ENCODE results near the gene LIPI. TPM values are rescaled to one million over a fixed set of nuclear protein-coding genes. Genes with fewer than 3 reads are reported as not detected.
"Not testable (repeated sequence)": the region's sequence is repeated elsewhere in the genome, so short reads cannot be mapped to it uniquely, and the experiment has no call there.

Gene LIPI
- not detected for total RNA-seq
- long read RNA-seq, result 0 reads

DNA sequence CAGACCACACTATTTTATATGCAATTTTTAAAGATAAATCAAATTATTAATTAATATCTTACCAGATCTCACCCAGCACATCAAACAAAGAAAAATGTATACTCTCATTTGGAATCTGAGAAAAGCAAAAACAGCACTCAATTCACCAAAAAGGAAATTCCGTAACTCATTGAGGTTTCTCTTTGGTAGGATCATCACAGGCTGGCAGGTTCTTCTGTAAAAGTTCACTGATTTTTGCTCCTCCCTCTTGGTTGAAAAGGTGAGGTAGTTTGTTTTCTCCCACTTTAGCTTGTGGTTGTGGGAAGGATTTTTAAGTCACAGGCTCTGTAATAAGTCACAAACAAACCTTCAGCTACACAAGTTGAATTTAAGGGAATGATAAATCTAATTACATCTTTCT, at the start of gene LIPI:
Gene LIPI, minus strand, starts transcription at position 218 of the 400 bp plus-strand sequence. Its CDS starts 110 bp downstream, at position 108.
- intact Hi-C loops (cut with DNase I, micrococcal nuclease), result no loop called here
- no peak for DNase-seq
- no peak for ATAC-seq

DNA sequence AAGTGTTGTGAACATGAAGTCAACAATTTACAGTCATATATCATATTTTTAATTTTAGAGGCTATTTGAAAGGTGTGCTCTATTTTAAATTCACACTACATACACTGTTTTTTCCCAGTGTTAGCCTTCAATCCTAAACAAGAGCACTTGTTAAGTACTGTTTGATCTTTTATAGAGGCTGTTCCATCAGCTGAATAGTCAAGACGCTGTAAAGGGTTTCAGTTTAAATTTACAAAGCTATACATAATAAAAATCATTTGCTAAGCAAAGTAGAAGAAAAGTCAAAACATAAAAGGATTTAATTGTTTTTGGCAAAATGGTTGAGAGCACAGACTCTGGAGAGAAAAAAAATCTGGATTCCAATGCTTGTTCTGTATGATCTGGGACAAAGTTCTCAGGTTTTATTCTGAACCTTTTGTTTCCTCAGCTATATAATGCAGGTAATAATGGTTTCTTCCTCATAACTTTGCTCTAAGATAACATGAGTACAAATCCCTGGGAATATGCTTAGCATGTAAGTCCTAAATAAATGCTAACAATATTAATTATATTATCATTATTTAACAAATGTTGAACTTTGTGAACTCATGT, 49.5 kb upstream of the LIPI start:
- intact Hi-C loops (cut with DNase I, micrococcal nuclease), result loop anchor here in 1 of 2 donors (10.0 kb wide), 2 partner anchors 1225 to 1335 kb away; no protein-coding TSS in a partner anchor
- DNase-seq, result no peak
- ATAC-seq, result peak; percentile 80

- intact Hi-C loops (cut with DNase I, micrococcal nuclease), result loop anchor here in 1 of 2 donors (10.0 kb wide), 2 partner anchors 1225 to 1335 kb away; no protein-coding TSS in a partner anchor
- DNase-seq, result no peak
- ATAC-seq, result peak; percentile 74
These were observed 49.0 kb upstream of the LIPI start for GRCh38 chr21:14259747-14260146.

DNA sequence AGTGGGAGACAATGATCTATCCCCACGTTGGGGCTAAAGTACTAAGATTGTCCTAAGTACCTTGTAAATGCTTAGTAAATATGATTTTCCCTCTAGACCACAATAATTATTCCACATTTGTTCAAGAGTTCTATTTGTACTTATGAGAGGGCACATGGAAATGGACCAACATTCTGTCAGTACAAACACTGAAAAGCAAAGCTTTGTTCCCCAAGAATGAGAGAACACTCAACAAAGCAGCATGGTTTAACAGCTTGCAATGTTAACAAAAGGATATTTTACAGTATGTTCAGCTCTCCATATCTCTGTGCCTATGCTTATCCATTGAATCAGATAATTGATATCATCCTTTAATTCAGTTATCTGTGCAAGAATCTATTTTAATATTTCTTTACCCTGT, 40.6 kb upstream of the LIPI start:
- no peak for DNase-seq
- intact Hi-C loops (cut with DNase I, micrococcal nuclease), result no loop called here
- ATAC-seq, result no peak

DNA sequence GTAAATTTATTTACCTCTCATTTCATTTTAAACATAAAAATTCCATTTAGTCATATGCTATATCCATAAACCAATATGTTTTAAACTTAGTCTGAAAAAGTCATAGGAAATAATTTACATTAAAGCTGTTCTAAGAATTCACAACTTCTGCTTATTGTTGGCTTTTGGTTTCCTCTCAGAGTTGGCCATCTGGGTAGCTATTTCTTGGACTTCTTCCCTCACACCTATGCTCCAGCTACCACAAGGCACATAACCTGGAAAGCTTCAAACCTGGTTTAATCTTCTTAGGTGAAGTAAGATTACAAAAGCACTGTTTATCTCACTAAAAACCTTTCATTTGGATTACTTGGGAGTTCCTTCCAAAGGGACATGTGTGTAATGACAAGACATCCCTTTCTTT, 35.0 kb upstream of the LIPI start:
- no peak for ATAC-seq
- intact Hi-C loops (cut with DNase I, micrococcal nuclease), result no loop called here
- DNase-seq, result no peak

GRCh38 chr21:14244911-14245310, 34.2 kb upstream of the LIPI start:
- intact Hi-C loops (cut with DNase I, micrococcal nuclease), result no loop called here
- DNase-seq (no peak), ATAC-seq (no peak)

- intact Hi-C loops (cut with DNase I, micrococcal nuclease), result no loop called here
- DNase-seq (no peak), ATAC-seq (no peak)
These were observed 33.1 kb upstream of the LIPI start for GRCh38 chr21:14243874-14244273.

DNA sequence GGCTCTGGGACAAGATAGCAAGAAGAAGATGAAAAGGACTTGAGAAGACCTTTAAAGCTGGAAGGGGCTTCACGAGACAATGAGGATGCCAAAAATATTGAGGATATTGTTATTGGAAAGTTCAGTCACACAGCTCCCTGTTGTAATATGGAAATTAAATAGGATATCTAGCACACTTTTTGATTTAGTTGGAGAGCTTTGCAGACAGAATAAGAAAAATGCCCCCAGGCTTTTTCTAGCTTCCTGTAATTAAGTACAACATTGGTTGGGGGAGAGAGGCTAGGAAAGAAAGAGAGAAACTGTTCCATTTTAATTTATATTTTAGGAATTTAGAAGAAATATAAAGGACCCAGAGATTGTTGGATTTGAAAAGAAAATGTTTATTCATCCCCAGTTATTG, 32.7 kb upstream of the LIPI start:
- DNase-seq (no peak), ATAC-seq (no peak)
- intact Hi-C loops (cut with DNase I, micrococcal nuclease), result no loop called here

- no peak for ATAC-seq
- intact Hi-C loops (cut with DNase I, micrococcal nuclease), result no loop called here
- no peak for DNase-seq
These were observed 30.5 kb upstream of the LIPI start for GRCh38 chr21:14241297-14241696.

DNA sequence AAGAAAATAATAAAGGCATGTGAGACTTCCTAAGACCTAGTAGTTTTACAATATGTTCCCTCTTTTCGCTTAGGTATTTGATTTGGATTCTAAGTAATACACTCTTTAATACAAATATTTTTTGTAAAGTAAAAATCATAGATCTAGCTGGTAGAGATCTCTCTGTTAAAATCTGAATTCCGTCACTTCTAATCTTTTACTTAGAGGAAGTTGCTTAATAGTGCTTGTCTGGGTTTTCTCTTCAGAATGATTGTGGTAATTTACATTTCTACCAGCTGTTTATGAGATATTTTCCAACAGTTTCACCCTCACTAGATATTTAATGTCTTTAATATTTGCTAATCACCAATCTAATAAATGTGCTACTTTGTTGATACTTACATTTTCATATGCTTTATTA, 28.5 kb upstream of the LIPI start:
- no peak for ATAC-seq
- no peak for DNase-seq
- intact Hi-C loops (cut with DNase I, micrococcal nuclease), result no loop called here

- intact Hi-C loops (cut with DNase I, micrococcal nuclease), result no loop called here
- DNase-seq (no peak), ATAC-seq (no peak)
These were observed 25.4 kb upstream of the LIPI start for GRCh38 chr21:14236180-14236579.

- ATAC-seq, result no peak
- intact Hi-C loops (cut with DNase I, micrococcal nuclease), result no loop called here
- DNase-seq, result no peak
These were observed 24.3 kb upstream of the LIPI start for GRCh38 chr21:14235101-14235500.

DNA sequence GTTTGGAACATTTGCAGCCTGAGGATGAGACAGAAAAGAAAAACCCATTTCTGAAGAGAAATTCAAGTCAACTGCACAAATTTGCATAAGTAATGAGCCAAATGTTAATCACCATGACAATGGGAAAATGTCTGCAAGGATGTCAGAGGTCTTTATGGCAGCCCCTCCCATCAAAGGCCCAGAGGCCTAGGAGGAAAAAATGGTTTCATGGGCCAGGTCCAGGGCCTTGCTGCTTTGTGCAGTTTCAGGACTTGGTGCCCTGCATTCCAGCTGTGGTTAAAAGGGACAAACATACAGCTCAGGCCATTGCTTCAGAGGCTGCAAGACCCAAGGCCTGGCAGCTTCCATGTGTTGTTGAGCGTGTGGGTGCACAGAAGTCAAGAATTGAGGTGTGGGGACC, 18.6 kb upstream of the LIPI start:
- DNase-seq (no peak), ATAC-seq (no peak)
- intact Hi-C loops (cut with DNase I, micrococcal nuclease), result no loop called here

DNA sequence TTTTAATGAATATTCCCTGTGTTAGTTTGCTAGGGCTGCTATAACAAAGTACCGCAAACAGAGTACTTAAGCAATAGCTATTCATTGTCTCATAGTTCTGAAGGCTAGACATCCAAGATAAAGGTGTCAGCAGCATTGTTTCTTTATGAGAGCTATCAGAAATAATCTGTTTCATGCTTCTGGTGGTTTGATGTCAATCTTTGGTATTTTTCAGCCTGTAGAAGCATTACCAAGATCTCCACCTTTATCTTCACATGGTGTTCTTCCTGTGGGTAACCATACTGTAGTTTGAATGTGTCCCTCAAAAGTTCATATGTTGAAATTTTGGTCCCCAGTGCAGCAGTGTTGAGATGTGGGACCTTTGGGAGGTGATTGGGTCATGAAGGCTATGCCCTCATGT, 12.6 kb upstream of the LIPI start:
- DNase-seq, result no peak
- intact Hi-C loops (cut with DNase I, micrococcal nuclease), result no loop called here
- ATAC-seq, result no peak

DNA sequence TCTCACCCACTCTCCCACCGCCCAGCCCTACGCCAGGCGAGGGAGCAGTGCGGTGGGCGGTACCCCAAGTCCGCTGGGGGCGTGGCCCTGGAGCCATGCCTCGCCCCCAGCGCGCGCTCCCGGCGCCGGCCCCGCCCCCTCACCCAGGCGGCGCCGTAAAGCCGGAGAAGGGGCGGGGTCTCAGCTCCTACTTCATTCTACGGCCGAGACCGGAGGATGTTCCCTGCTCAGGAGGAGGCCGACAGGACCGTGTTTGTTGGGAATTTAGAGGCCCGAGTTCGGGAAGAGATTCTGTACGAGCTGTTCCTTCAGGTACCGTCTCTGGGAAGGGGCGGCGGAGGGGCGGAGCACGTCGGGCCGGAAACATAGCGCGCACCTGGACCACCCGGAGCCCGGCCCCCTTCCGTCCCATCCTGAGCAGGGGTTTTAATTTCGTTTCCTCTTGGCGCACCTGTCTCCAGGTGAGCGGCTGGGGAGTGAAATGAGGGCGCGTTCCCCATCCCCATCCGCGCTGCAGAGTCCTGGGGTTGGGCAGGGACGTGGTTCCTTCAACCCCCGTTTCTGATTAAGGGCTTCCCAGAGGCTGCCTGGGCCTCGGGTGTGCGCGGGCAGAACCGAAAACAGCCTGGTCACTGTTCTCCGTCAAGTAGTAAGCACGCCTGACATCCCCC, 5.4 kb upstream of the LIPI start, which contains the start of gene RBM11:
Gene RBM11, plus strand, starts transcription at position 187 of the 671 bp plus-strand sequence. Its CDS starts 30 bp downstream, at position 217.
- intact Hi-C loops (cut with DNase I, micrococcal nuclease), result no loop called here
- ATAC-seq (peak; percentile 100), DNase-seq (peak; percentile 67 to 89)

GRCh38 chr21:14213164-14213563, 2.4 kb upstream of the LIPI start:
- intact Hi-C loops (cut with DNase I, micrococcal nuclease), result no loop called here
- no peak for ATAC-seq
- DNase-seq, result no peak

DNA sequence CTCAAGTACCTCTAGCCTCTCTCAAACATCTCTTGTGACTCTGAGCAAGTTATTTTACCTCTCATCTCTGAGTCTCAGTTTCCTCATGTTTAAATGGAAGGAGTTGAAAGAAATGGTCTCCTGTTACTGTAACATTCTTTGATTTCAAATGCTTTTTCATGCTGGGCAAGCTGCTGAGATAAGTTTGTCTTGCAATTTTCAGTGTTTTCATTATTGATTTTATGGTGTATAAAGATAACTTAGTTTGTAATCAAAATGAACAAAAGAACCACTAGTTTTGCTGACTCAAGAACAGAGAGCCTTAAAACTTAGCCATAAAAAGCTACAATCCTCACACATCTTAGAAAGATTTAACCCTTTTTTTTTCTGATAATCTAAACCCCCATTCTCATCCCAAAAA, 4.5 kb downstream of the LIPI start:
- DNase-seq (no peak), ATAC-seq (no peak)
- intact Hi-C loops (cut with DNase I, micrococcal nuclease), result no loop called here

DNA sequence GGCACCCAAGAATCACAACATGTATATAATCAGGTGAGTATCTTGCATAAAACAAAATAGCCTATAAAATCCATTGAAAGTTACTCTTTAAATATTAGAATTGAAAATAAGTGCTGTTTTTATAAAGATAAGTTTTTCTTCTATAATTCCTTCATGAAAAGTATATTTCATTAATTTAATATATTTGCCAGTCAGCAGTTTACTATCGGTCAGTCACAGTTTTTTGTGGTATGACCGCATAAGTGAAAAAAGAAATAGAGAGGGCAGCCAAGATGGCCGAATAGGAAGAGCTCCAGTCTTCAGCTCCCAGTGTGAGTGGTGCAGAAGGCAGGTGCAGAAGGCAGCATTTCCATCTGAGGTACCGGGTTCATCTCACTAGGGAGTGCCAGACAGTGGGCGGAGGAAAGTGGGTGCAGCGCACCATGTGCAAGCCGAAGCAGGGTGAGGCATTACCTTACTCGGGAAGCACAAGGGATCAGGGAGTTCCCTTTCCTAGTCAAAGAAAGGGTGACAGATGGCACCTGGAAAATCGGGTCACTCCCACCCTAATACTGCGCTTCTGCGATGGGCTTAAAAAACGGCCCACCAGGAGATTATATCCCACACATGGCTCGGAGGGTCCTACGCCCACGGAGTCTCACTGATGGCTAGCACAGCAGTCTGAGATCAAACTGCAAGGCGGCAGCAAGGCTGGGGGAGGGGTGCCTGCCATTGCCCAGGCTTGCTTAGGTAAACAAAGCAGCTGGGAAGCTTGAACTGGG, 44.1 kb downstream of the LIPI start:
- ATAC-seq; intact Hi-C loops (cut with DNase I, micrococcal nuclease); DNase-seq: not testable (repeated sequence)

- intact Hi-C loops (cut with DNase I, micrococcal nuclease), result no loop called here
- DNase-seq (no peak), ATAC-seq (no peak)
These were observed 66.8 kb downstream of the LIPI start for GRCh38 chr21:14143999-14144398.

DNA sequence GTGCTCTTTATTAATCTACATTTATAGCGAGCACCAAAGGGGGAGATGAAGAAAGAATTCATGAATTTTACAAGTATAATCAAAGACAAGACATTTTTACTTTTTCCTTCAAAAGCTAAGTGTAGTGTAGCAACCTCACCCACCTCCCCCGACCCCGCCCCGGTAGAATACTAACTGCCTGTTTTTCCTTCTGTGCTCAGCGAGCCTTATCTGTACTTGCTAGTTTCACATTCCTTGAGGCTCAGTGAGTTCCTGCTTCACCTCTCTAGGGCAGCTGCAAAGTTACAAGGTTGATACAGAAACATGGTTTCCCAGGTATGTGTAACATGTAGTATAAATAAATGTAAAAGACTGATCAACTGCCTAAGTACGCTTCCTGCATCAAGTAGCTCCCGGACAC, 86.5 kb downstream of the LIPI start:
- ATAC-seq (no peak), DNase-seq (no peak)
- intact Hi-C loops (cut with DNase I, micrococcal nuclease), result no loop called here

Measured in left colon (tissue), 2 donors.